PFSK-1 (cell line): ENCODE measurements around the gene SORL1-AS1.

Experiments used
- FOXP2 ChIP-seq: optimal IDR thresholded peaks from 2 replicates; pipeline ENCODE3; 2011; ENCODE audit warnings: borderline replicate concordance, control low read depth, inconsistent platforms; ENCODE audit not compliant: insufficient read depth; ENCODE audit errors: extremely low read length, extremely low read depth
- POLR2AphosphoS5 ChIP-seq: IDR thresholded peaks from 2 replicates; pipeline ENCODE4 v1.6.1; 2012; ENCODE audit warnings: low read depth, mild to moderate bottlenecking, control low read depth, low read length, moderate library complexity
- SIN3A ChIP-seq: IDR thresholded peaks from 2 replicates; pipeline ENCODE4 v1.6.1; 2012; ENCODE audit warnings: mild to moderate bottlenecking, low read length, moderate library complexity, borderline replicate concordance; ENCODE audit not compliant: insufficient read depth
- TAF1 ChIP-seq: IDR thresholded peaks from 2 replicates; pipeline ENCODE4 v1.6.1; 2012; ENCODE audit warnings: low read length, control low read depth, borderline replicate concordance; ENCODE audit not compliant: insufficient read depth
- TF ChIP-seq, protein P1 (sequence below), 2 experiments: IDR thresholded peaks; 2 replicates each; pipeline versions ENCODE4 v1.6.1 to v1.8.0; 2011 to 2012; ENCODE audit warnings: low read depth in 2 of 2, low read length in 2 of 2, control low read depth in 1 of 2, inconsistent platforms in 1 of 2, mild to moderate bottlenecking in 1 of 2, moderate library complexity in 1 of 2; ENCODE audit not compliant: insufficient read depth in 1 of 2

DNA sequence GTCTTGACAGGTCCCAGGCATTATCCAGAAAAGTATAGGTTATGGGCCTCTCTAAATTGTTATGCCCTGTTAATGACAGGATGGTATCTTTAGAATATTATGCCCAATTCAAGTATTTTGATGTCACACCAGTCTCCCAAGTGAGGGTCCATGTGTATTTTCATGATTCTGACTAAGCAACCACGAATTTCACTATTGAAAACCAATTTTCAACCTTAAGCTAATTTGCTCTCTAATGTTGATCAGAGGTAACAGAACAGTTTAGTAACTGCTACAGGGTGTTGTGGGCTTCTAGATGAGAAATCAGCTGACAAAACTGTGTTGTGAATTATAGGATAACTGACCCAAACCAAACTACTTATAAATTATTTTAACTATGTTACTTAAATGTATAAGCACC, 48.0 kb upstream of the SORL1-AS1 start:
- no peak for TF ChIP-seq TAF1
- no peak for TF ChIP-seq POLR2AphosphoS5
- no peak for TF ChIP-seq SIN3A
- TF ChIP-seq, protein P1, sequence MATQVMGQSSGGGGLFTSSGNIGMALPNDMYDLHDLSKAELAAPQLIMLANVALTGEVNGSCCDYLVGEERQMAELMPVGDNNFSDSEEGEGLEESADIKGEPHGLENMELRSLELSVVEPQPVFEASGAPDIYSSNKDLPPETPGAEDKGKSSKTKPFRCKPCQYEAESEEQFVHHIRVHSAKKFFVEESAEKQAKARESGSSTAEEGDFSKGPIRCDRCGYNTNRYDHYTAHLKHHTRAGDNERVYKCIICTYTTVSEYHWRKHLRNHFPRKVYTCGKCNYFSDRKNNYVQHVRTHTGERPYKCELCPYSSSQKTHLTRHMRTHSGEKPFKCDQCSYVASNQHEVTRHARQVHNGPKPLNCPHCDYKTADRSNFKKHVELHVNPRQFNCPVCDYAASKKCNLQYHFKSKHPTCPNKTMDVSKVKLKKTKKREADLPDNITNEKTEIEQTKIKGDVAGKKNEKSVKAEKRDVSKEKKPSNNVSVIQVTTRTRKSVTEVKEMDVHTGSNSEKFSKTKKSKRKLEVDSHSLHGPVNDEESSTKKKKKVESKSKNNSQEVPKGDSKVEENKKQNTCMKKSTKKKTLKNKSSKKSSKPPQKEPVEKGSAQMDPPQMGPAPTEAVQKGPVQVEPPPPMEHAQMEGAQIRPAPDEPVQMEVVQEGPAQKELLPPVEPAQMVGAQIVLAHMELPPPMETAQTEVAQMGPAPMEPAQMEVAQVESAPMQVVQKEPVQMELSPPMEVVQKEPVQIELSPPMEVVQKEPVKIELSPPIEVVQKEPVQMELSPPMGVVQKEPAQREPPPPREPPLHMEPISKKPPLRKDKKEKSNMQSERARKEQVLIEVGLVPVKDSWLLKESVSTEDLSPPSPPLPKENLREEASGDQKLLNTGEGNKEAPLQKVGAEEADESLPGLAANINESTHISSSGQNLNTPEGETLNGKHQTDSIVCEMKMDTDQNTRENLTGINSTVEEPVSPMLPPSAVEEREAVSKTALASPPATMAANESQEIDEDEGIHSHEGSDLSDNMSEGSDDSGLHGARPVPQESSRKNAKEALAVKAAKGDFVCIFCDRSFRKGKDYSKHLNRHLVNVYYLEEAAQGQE (IDR thresholded peaks at IDR 0.05; ENCODE audit: insufficient read depth in 1 of 2, low read depth in 2 of 2, low read length in 2 of 2): no peak
- no peak for TF ChIP-seq FOXP2
